NCI-H187 treated with DMSO at 0.1 percent for 48 hours (cell line): ENCODE measurements around the gene PSG1.
"Not testable (repeated sequence)": the region's sequence is repeated elsewhere in the genome, so short reads cannot be mapped to it uniquely, and the experiment has no call there.

Source experiments
- DNase-seq: peaks from one replicate; lab custom pipeline; 2025; lab: John Stamatoyannopoulos, UW

Gene PSG1

DNA sequence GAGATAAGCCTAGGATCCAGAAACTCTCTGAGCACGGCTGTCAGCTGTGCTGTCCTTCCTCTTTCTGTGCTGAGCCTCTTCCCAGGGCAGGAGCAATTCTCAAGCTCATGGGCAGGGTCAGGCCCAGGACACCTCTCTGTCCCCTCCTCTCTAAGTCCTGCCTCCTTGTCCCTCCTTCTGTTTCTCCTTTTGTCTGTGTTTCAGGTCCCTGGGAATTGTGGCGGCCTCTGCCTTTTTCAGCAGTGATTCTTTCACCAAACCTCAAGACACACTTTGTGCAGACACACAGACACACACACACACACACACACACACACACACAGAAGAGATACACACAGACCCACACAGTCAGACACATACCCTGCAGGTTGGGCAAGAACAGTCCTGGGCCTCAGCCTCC, at the start of gene PSG1:
TSS of gene PSG1 (minus strand) at position 101 of the 400 bp plus-strand sequence. CDS start 132 bp downstream, outside the sequence.
- DNase-seq: no peak

GRCh38 chr19:42928896-42929295, 49.4 kb upstream of the PSG1 start:
- no peak for DNase-seq

DNA sequence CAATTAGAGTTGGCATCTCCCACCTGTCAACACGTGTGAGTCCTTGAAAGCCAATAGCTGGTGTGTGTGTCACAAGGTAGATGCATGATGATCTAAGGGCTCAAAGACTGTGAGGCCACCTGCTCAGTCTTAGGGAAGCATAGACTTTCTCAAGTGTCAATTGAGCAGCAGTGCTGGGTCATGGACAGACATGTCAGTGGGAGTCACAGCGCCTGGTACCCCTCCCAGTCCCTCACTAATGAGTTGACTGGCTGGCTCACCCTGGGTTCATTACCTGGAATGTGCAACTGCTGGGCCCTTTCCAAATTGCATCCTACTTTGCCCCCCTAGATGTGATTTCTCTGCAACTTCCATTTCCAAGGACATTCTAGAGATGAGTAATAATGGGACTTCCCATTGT, 47.3 kb upstream of the PSG1 start:
- DNase-seq: no peak

DNA sequence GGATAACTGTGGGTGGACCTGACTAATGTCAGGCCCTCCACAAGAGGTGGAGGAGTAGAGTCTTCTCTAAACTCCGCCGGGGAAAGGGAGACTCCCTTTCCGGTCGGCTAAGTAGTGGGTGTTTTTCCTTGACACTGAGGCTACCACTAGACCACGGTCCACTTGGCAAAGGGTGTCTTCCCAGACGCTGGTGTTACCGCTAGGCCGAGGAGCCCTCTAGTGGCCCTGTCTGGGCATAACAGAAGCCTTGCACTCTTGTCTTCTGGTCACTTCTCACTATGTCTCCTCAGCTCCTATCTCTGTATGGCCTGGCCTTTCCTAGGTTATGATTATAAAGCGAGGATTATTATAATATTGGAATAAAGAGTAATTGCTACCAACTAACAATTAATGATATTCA, 43.6 kb upstream of the PSG1 start:
- not testable (repeated sequence) for DNase-seq

DNA sequence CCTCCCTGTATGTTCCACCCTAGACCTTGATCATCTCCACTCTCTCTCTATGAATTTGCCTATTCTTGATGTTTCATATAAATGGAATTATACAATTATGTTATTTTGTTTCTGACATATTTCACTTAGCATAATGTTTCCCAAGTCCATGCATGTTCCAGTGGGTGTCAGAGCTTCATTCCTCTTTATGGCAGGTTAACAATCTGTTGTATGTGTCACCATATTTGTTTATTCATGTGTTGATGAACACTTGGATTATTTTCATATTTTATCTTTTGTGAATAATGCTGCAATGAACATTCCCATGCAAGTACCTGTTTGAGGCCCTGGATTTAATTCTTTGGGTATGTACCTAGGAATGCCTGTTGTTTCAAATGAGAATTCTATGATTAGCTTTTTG, 41.5 kb upstream of the PSG1 start:
- not testable (repeated sequence) for DNase-seq

DNA sequence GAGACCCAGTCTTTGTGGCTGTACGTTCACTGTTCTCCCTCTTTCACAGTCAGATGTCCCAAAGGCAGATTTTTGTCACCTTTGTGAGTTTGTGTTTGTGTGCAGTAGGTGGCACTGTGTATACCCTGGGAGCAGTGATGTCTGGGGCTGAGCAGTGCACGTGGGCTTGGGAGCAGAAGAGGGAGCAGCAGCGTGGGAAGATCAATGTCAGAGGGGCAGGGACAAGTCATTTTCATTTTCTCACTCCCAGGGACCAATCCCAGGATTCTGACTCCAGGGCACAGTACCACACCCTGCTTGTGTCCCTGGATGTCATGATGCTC, 40.2 kb upstream of the PSG1 start:
- no peak for DNase-seq

DNA sequence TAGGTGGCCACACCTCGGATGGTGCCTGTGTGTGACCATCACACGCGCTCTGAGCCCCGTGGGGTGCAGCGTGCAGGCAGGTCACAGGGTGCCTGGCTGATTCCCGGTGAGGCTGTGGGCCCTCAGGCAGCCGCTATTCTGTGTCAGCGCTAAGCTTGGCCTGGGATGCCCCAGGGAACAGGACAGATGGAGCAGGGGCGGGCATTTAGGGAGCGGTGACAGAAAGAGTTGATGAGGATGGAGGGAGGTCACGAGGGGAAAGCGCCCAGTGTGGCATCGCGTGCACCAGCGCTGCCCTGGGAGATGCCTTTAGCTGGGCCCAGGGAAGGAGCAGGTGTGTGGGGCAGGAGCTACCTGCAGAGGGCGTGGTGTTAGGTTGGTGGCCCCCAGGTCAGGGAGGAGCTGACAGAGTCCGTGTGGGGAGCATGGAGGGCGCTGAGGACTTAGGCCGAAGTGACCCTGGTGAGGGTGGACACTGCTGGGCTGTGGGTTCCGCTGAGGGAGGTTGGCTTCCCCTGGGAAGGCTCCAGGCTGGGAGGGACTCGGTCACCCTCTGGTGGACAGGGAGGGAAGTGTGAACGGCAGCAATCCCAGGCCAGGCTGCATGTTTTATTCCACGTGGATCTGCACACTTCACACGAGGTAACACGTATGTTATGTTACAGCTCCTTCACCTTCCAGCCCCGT, 39.7 kb upstream of the PSG1 start:
- DNase-seq: not testable (repeated sequence)

GRCh38 chr19:42918377-42919069, 39.0 kb upstream of the PSG1 start:
- not testable (repeated sequence) for DNase-seq

DNA sequence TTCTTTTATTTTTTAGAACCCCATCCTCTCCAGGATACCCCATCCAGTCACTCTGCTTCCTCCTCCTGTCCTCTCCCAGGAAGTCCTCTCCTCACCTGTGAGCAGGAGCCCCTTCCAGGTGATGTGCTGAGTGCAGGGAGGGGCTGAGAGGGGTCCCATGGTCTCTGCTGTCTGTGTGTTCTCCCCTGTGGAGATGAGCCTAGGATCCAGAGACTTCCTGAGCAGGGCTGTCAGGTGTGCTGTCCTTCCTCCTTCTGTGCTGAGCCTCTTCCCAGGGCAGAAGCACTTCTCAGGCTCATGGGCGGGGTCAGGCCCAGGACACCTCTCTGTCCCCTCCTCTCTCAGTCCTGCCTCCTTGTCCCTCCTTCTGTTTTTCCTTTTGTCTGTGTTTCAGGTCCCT, 38.1 kb upstream of the PSG1 start, which contains the start of gene PSG6:
TSS of gene PSG6 (minus strand) at position 261 of the 400 bp plus-strand sequence. CDS start at position 159, 102 bp downstream.
- DNase-seq: not testable (repeated sequence)

DNA sequence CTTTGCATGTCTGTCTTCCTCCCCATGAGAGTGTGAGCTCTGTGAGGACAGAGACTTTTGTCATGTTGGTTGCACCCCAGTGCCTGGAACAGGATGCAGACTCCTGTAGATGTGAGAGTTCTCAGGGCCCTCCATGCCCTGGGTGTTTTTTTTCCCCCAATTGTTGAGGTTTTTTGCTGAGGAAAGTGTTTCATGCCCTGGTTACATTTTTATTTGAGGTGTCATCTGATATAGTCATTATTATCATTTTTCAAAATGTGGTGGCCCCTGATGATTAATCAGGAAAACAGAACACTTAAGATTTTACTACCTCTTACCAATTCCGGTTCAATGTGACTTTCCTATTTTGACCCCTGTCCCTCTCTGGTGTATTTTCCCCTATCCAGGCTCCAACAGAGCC, 37.4 kb upstream of the PSG1 start:
- DNase-seq: not testable (repeated sequence)

GRCh38 chr19:42913516-42913915, 34.0 kb upstream of the PSG1 start:
- DNase-seq: not testable (repeated sequence)

GRCh38 chr19:42912941-42913340, 33.4 kb upstream of the PSG1 start:
- not testable (repeated sequence) for DNase-seq

DNA sequence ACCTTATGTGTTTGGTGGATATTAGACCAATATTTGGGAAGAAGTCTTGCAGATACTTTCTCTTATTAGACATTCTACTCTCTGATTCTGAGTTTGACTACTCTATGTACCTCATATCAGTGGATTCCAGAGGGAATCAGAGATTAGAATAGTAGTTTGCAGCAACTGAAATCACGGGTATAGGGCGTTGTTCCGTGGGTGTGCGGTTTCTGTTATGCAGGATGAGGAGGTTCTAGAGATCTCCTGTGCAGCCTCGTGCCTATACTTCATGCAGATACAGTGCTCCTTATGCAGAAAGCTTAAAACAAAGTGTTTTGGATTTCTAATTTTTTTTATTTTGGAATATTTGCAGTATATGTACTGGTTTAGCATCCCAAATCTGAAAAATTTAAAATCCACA, 32.2 kb upstream of the PSG1 start:
- not testable (repeated sequence) for DNase-seq

- DNase-seq: not testable (repeated sequence)
These were observed 26.6 kb upstream of the PSG1 start for GRCh38 chr19:42906162-42906561.

- not testable (repeated sequence) for DNase-seq
These were observed 21.0 kb upstream of the PSG1 start for GRCh38 chr19:42900561-42900960.

DNA sequence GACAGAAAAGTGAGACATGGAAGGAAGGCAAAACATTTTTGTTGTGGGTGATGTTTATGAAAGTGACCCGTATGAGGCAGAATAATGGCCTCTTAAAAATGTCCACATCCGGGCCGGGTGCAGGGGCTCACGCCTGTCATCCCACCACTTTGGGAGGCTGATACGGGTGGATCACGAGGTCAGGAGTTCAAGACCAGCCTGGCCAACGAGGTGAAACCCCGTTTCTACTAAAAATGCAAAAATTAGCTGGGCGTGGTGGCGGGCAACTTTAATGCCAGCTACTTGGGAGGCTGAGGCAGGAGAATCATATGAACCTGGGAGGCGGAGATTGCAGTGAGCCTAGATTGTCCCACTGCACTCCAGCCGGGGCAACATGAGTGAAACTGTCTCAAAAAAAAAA, 20.2 kb upstream of the PSG1 start:
- DNase-seq: not testable (repeated sequence)

- not testable (repeated sequence) for DNase-seq
These were observed 19.6 kb upstream of the PSG1 start for GRCh38 chr19:42899110-42899509.

DNA sequence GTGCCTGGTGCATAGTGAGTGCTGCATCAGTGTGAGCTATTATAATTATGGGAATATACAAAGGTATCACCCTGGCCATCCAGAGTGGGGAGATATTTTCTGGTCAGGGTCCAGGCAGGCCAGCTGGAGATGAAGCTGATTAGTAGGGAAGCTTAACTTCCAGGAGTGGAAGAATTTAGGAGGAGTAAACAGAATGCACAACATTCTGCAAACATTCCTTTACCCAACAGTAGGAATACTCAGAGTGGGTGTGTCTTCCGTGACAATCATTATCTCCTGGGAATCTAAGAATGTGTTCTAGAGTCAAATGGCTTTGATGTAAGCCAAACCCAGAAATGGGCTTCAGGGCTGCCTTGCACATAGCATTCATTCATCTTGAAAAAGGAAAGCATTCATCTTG, 19.1 kb upstream of the PSG1 start:
- not testable (repeated sequence) for DNase-seq

DNA sequence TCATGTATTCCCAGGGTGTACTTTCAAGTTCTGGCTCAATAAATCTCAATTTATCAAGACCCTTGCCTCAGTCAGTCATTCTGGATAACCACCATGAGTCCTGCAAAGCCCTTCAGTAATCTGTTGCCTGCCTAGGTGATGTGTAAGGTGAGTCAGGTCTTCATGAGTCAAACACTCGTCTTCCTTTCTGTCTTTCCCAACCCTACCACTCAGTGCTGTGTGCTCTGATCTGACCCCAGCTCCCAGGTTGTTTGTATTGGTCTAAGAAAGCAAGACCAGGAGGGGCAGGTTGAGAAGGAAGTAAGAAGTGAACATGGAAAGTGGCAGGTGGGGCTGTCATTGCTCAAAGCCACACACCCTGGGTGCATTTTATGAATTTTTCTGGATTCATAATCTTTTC, 18.2 kb upstream of the PSG1 start:
- DNase-seq: not testable (repeated sequence)

DNA sequence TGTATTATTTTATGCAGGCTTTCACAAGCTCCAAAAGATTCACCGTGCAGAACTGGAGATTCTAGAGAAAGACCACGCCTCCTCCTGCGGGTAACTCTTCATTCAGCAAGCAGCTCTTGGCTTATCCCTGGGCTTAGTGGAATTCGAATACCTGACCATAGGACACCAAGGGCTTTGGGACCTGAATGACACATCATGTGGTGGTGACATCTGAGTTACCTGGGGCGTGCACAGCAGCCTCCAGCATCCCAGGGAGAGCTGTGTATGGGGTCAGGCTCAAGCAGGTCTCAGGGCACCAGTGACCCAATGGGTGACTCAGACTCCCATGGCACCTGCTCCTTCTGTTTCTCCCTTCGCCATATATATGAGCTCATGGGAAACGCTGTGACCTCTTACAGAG, 10.9 kb upstream of the PSG1 start:
- not testable (repeated sequence) for DNase-seq

DNA sequence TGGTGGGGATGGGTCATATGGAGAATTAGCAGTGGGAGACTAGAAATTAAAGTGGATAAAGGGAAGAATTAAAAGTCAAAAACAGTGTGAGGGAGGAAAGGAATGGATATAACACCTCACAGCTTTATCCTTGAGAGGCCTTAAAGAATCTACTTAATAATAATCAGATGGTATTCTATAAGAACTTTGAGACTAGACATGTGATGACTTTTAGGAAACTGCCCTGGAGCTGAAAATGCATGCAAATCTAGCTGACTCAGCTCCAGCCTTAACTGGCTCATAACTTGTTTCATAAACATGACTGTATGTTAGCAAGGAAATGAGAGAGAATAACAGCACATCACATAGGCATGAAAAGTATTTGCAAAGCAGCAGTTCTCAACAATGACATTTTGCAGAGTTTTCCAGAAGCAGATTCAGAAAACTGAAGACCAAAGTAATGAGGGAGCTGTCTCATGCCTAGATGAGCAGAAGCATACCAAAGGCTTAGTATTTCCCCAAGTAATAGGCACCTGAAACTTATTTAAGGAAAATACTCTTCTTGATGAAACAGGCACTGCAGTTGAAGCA, 8.4 kb upstream of the PSG1 start:
- DNase-seq: not testable (repeated sequence)

DNA sequence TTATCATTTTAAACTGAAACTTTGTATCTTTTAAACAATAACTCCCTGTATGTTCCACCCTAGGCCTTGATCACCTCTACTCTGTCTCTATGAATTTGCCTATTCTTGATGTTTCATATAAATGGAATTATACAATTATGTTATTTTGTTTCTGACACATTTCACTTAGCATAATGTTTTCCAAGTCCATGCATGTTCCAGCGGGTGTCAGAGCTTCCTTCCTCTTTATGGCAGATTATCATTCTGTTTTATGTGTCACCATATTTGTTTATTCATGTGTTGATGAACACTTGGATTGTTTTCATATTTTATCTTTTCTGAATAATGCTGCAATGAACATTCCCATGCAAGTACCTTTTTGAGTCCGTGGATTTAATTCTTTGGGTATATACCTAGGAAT, 3.2 kb upstream of the PSG1 start:
- DNase-seq: not testable (repeated sequence)

DNA sequence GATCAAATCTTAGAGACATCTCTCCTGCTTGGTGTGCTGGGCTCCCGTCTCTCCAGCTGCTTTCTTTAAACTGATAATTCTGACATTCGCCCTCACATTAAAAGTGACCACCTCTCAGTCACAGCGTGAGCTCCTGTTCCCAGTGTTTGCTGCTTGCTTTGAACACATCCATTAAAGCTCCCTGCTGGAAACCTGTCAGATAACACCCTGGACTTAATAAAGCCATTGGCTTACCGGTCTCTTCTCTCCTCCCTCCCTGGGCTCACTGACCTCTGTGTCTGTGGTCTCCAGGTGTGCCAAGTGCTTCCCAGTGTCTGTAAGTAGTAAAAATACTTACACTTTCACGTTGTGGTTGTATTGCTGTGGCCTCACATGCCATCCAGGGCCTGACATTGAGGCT, 2.5 kb upstream of the PSG1 start:
- DNase-seq: not testable (repeated sequence)
